Suppressor macrophage treated with lipopolysaccharide for 1 hour (primary cell): ENCODE results near the gene KLRC4.

ENCODE experiments used
- DNase-seq, 3 donors: peaks; one replicate each; pipeline ENCODE4 v3.0.0-alpha.2; 2020 to 2022

The KLRC4 gene

GRCh38 chr12:10366875-10367274 is 42.7 kb downstream of the KLRC4 start:
- peak in 2 of 3 donors; percentile 13 to 29 for DNase-seq

GRCh38 chr12:10365696-10366405 is 43.7 kb downstream of the KLRC4 start:
- peak in 1 of 3 donors; percentile 37 for DNase-seq

GRCh38 chr12:10364815-10365622 is 44.5 kb downstream of the KLRC4 start:
- DNase-seq, result peak; percentile 73 to 84 (median 81)

- DNase-seq, result peak in 2 of 3 donors; percentile 38
Observed at GRCh38 chr12:10363914-10364814, 45.4 kb downstream of the KLRC4 start.

GRCh38 chr12:10363658-10363913 is 46.0 kb downstream of the KLRC4 start:
- peak in 1 of 3 donors; percentile 12 for DNase-seq

- DNase-seq, result peak in 1 of 3 donors; percentile 39
Observed at GRCh38 chr12:10362828-10363657, 46.5 kb downstream of the KLRC4 start.

- DNase-seq, result peak in 1 of 3 donors; percentile 17
Observed at GRCh38 chr12:10362325-10362724, 47.2 kb downstream of the KLRC4 start.

GRCh38 chr12:10361622-10362021 is 47.9 kb downstream of the KLRC4 start:
- no peak for DNase-seq

GRCh38 chr12:10361084-10361483 is 48.5 kb downstream of the KLRC4 start:
- peak in 2 of 3 donors; percentile 5 to 24 for DNase-seq

GRCh38 chr12:10358969-10359368 is 50.6 kb downstream of the KLRC4 start:
- DNase-seq, result peak in 1 of 3 donors; percentile 16

- DNase-seq, result peak in 1 of 3 donors; percentile 16
Observed at GRCh38 chr12:10358131-10358530, 51.4 kb downstream of the KLRC4 start.
